Thoracic aorta (tissue), 2 donors: ENCODE data around the gene GDPD5. TPM values are rescaled to one million over a fixed set of nuclear protein-coding genes. Genes with fewer than 3 reads are reported as not detected.

Experiments
- ATAC-seq: fragments of 150-250 bp; one replicate; pipeline ENCODE4 v1.8.0; 2017; ENCODE audit warnings: low read depth; ENCODE audit not compliant: insufficient number of reproducible peaks, low FRiP score
- DNase-seq: peaks from one replicate; pipeline ENCODE4 v3.0.0-alpha.2; 2020; ENCODE audit warnings: low spot score
- H3K27ac ChIP-seq, 2 donors: fragments of 200-600 bp; sonication (generic); 1 replicate in 1 of 2; 2 replicates in 1 of 2; pipeline ENCODE4 v1.5.1; 2016; ENCODE audit warnings: mild to moderate bottlenecking in 2 of 2, moderate library complexity in 2 of 2
- H3K27me3 ChIP-seq: fragments of 200-600 bp; sonication (generic); replicated peaks from 2 replicates; pipeline ENCODE4 v1.6.0; 2016; ENCODE audit warnings: mild to moderate bottlenecking; ENCODE audit not compliant: insufficient read depth
- H3K36me3 ChIP-seq: fragments of 200-600 bp; sonication (generic); one replicate; pipeline ENCODE4 v1.5.1; 2016
- H3K4me1 ChIP-seq, 2 donors: fragments of 200-600 bp; sonication (generic); 1 replicate in 1 of 2; 2 replicates in 1 of 2; pipeline versions ENCODE4 v1.5.1 to v1.6.0; 2016; ENCODE audit warnings: low read depth in 2 of 2, mild to moderate bottlenecking in 1 of 2; ENCODE audit not compliant: control insufficient read depth in 1 of 2
- H3K4me3 ChIP-seq: fragments of 200-600 bp; sonication (generic); 2 replicates; pipeline ENCODE4 v1.5.1; 2016; ENCODE audit warnings: mild to moderate bottlenecking
- H3K9me3 ChIP-seq: fragments of 200-600 bp; sonication (generic); 2 replicates; pipeline ENCODE4 v1.5.1; 2016
- total RNA-seq, 2 donors: library from RNA; depleted of rRNA; stranded (reverse); fragments of >200 nt; gene quantifications; one replicate each; pipeline versions ENCODE4 v1.1.0 to v1.2.3, GENCODE V29; 2016
- TF ChIP-seq, protein P1 (sequence below): fragments of 200-600 bp; sonication (generic); IDR thresholded peaks from one replicate; pipeline ENCODE4 v1.5.1; 2019; ENCODE audit warnings: antibody characterized with exemption

The GDPD5 gene
- total RNA-seq, 2 donors from 2014 or later: 30.8 to 34.9 TPM

DNA sequence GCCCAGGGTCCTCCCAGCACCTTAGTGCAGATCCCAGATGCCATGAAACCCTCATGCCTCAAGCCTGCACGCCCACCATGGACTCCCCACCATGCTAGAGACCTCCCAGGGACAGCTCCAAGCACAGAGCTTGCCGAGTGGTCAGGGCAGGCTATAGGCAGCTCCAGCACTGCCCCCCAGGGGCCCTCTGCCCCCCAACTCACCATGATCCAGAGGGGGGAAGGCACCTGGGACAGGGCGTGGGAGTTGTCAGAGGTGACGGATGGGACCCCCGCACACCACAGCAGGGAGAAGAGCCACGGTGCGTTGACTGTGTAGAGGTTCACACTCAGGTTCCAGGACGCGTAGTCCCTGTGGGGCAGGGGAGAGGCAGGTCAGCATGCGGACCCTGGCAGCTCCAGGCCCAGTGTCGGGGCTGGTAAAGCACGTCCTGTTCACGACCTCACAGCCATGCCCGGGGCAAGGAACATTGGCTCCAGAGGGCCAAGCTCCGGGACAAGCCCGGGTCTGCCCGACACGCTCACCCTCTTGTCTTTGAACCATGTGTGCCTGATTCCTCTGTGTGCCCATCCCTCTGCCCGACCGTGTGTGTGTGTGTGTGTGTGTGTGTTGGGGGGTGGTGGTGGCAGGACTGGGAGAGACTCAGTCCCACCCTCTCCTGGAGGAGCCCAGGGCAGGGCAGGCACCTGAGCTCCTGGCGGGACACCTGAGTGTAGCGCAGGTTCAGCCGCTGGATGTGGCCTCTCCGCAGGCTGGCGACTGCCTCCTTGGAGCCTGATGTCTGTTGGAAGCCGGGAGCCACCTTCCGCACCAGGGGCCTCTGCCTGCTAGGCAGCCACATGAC is 84.6 kb downstream of the GDPD5 start:
- H3K4me1 ChIP-seq: peaks cover 0 to 11% of the 10 kb centered on the region in 2 donors
- H3K27ac ChIP-seq: no peak overlapping the region
- TF ChIP-seq, protein P1, sequence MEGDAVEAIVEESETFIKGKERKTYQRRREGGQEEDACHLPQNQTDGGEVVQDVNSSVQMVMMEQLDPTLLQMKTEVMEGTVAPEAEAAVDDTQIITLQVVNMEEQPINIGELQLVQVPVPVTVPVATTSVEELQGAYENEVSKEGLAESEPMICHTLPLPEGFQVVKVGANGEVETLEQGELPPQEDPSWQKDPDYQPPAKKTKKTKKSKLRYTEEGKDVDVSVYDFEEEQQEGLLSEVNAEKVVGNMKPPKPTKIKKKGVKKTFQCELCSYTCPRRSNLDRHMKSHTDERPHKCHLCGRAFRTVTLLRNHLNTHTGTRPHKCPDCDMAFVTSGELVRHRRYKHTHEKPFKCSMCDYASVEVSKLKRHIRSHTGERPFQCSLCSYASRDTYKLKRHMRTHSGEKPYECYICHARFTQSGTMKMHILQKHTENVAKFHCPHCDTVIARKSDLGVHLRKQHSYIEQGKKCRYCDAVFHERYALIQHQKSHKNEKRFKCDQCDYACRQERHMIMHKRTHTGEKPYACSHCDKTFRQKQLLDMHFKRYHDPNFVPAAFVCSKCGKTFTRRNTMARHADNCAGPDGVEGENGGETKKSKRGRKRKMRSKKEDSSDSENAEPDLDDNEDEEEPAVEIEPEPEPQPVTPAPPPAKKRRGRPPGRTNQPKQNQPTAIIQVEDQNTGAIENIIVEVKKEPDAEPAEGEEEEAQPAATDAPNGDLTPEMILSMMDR: no peak
- ATAC-seq (no peak), DNase-seq (no peak)
- H3K27me3 ChIP-seq: no peaks in the 10 kb centered on the region
- no peaks in the 10 kb centered on the region for H3K9me3 ChIP-seq
- H3K4me3 ChIP-seq: no peak overlapping the region
- no peaks in the 10 kb centered on the region for H3K36me3 ChIP-seq

DNA sequence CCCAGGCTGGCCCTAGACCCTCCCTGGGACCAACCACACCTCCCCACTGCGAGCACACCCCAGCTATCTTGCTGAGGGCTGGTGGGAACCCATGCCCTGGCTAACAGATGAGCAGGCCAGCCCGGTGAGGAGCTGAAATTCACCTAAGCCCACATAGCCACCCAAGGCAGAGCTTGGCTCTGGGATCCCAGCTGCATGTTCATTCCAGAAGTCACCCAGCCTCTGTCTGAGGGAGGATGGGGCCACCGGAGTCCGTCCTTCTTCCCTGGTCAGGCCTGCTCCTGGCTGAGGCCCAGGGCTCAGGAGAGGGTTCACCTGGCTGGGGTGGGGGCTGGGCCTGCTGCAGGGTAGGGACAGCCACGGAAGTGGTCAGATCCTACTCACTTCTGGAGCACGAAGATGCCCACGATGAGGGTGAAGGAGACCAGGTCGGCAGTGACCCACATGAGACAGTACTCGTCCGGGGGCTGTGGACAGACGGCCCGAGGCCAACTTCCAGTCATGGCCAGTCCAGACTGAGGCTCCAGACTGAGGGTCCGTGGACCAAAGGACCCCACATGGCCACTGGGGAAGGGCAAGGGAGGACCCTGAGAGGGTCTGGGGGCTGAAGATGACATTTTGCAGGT is 86.1 kb downstream of the GDPD5 start:
- H3K4me1 ChIP-seq: peaks cover 0 to 11% of the 10 kb centered on the region in 2 donors
- H3K9me3 ChIP-seq: no peaks in the 10 kb centered on the region
- H3K27ac ChIP-seq: no peak overlapping the region
- TF ChIP-seq, protein P1: no peak
- DNase-seq (no peak), ATAC-seq (no peak)
- no peaks in the 10 kb centered on the region for H3K27me3 ChIP-seq
- H3K36me3 ChIP-seq: no peaks in the 10 kb centered on the region
- H3K4me3 ChIP-seq: no peak overlapping the region

DNA sequence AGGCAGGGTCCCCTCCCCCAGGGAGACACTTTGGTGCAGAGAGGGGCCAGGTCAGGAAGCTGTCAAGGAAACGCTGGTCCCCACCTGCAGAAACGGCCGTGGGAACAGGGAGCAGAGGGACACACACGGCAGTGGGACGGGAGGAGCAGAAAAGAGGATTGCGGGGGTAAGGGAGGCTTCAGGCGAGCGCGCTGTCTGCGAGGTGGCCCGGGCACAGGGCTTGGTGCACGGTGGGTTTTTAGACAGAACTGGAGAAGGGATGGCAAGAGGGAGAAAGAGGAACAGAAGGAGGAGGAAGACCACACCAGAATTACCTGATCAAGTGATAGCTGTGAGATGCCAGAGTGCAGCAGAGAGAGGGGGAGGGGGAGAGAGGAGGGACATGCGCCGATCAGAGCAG is 86.7 kb downstream of the GDPD5 start:
- TF ChIP-seq, protein P1: no peak
- Histone ChIP-seq H3K27ac (no peak overlapping the region), H3K4me3 (no peak overlapping the region), H3K27me3 (no peaks in the 10 kb centered on the region), H3K9me3 (no peaks in the 10 kb centered on the region), H3K36me3 (no peaks in the 10 kb centered on the region), H3K4me1 (peaks cover 0 to 11% of the 10 kb centered on the region in 2 donors)
- ATAC-seq (no peak), DNase-seq (no peak)

DNA sequence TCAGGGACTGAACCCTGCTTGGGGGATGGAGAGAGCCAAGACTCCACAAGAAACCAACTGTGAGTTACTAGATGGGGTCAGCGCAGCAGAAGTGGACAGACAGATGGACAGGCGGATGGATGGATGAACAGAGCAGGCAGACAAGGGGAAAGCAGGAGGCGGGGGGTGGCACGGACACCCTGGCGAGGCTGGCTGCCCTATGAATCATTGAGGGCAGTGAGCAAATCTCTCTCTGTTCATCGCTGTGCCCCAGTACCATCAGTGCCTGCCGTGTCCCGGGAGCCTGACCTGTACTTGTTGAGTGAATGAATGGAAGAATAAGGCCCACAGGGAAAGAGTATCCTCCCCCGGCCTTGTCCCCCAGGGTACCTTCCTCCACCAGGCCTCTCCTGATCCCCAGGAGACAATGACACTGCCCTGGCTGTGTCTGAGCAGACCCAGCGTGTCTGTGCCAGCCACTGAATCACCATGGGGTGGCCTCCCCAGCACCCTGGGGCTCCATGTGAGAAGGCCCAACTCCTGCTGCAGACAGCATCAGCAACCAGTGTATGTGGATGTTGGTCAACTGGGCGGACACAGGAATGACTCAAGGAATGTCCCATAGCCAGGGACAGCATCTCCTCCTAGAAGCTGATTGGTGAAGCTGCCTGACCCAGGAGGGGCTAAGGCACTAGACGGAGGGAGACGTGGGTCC is 87.6 kb downstream of the GDPD5 start:
- H3K36me3 ChIP-seq: no peaks in the 10 kb centered on the region
- DNase-seq: no peak
- no peak for ATAC-seq
- no peaks in the 10 kb centered on the region for H3K9me3 ChIP-seq
- TF ChIP-seq, protein P1: no peak
- H3K4me3 ChIP-seq: no peak overlapping the region
- H3K27ac ChIP-seq: no peak overlapping the region
- peaks cover 0 to 11% of the 10 kb centered on the region in 2 donors for H3K4me1 ChIP-seq
- H3K27me3 ChIP-seq: no peaks in the 10 kb centered on the region

DNA sequence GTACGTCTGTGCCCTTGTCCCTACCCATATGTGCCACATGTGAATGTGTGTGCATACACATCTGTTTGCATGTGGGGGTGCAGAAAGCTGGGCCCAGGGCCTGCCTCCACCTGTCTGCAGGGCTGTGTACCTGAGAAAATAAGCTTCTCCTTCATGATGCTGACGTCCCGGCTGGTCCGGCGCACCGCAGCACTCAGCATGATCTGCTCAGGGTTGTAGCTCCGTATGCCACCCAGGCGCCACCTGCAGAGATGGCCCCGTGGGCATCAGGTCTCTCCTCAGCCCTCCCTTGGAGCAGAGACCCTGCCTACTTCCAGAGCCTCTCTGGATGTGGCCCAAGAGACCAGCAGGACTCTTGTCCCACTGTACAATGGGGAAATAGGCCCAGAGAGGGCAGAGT is 88.9 kb downstream of the GDPD5 start:
- H3K9me3 ChIP-seq: no peaks in the 10 kb centered on the region
- no peak overlapping the region for H3K4me3 ChIP-seq
- no peaks in the 10 kb centered on the region for H3K27me3 ChIP-seq
- H3K4me1 ChIP-seq: peaks cover 0 to 7% of the 10 kb centered on the region in 2 donors
- H3K27ac ChIP-seq: no peak overlapping the region
- DNase-seq: no peak
- TF ChIP-seq, protein P1: no peak
- no peaks in the 10 kb centered on the region for H3K36me3 ChIP-seq
- ATAC-seq: no peak
